Smooth muscle cell (in vitro differentiated cells): ENCODE results near the gene TBX18. TPM values are rescaled to one million over a fixed set of nuclear protein-coding genes. Genes with fewer than 3 reads are reported as not detected.

Experiments used
- DNase-seq: peaks from one replicate; lab custom pipeline; 2025; ENCODE audit not compliant: unreplicated experiment; lab: John Stamatoyannopoulos, UW
- H2AFZ ChIP-seq: fragments of 200-600 bp; sonication (generic); 2 replicates; pipeline ENCODE4 v1.6.0; 2016; ENCODE audit warnings: antibody characterized with exemption, low read depth, mild to moderate bottlenecking
- H3F3A ChIP-seq: fragments of 200-600 bp; sonication (generic); 2 replicates; pipeline ENCODE4 v1.6.0; 2017; ENCODE audit warnings: antibody characterized with exemption, low read depth
- H3K27ac ChIP-seq: fragments of 200-600 bp; sonication (generic); 2 replicates; pipeline ENCODE4 v1.5.1; 2016; ENCODE audit warnings: low read depth, mild to moderate bottlenecking
- H3K27me3 ChIP-seq: fragments of 200-600 bp; sonication (generic); 2 replicates; pipeline ENCODE4 v1.6.1; 2016; ENCODE audit warnings: low read depth, mild to moderate bottlenecking
- H3K36me3 ChIP-seq: fragments of 200-600 bp; sonication (generic); 2 replicates; pipeline ENCODE4 v1.5.1; 2016; ENCODE audit warnings: low read depth
- H3K4me1 ChIP-seq: fragments of 200-600 bp; sonication (generic); 2 replicates; pipeline ENCODE4 v1.5.1; 2016; ENCODE audit warnings: low read depth
- H3K4me2 ChIP-seq: fragments of 200-600 bp; sonication (generic); 2 replicates; pipeline ENCODE4 v1.6.0; 2016; ENCODE audit warnings: mild to moderate bottlenecking
- H3K4me3 ChIP-seq: fragments of 200-600 bp; sonication (generic); 2 replicates; pipeline ENCODE4 v1.5.1; 2016; ENCODE audit warnings: mild to moderate bottlenecking
- H3K79me2 ChIP-seq: fragments of 200-600 bp; sonication (generic); 2 replicates; pipeline ENCODE4 v1.6.0; 2016; ENCODE audit warnings: low read depth, mild to moderate bottlenecking
- H3K9ac ChIP-seq: fragments of 200-600 bp; sonication (generic); 2 replicates; pipeline ENCODE4 v1.6.0; 2016; ENCODE audit warnings: low read depth
- H3K9me3 ChIP-seq: fragments of 200-600 bp; sonication (generic); replicated peaks from 2 replicates; pipeline ENCODE4 v1.5.1; 2016; ENCODE audit warnings: low read depth
- H4K20me1 ChIP-seq: fragments of 200-600 bp; sonication (generic); 2 replicates; pipeline ENCODE4 v1.6.0; 2016; ENCODE audit warnings: low read depth
- WGBS: methylation state at CpG from one replicate; pipeline ENCODE4 v1.1.7; 2016; ENCODE audit warnings: low lambda C conversion rate; 5-methylcytosine and 5-hydroxymethylcytosine counted together
- polyA plus RNA-seq: library from polyadenylated mRNA; unstranded; fragments of >200 nt; fragmentation: Nextera tagmentation; extraction: Ambion mirVana; gene quantifications from 2 replicates; pipeline ENCODE4 v1.2.1, GENCODE V29; 2016
- small RNA-seq: library from RNA; depleted of rRNA; stranded (forward); fragments of <200 nt; gene quantifications from one replicate; pipeline ENCODE3, GENCODE V24; 2014
- total RNA-seq: library from RNA; depleted of rRNA; stranded (reverse); fragments of >200 nt; gene quantifications from 2 replicates; pipeline ENCODE4 v1.2.3, GENCODE V29; 2014
- TF ChIP-seq, protein P1 (sequence below): fragments of 200-600 bp; sonication (generic); IDR thresholded peaks from 2 replicates; pipeline ENCODE4 v1.5.1; 2017; ENCODE audit warnings: borderline replicate concordance, mild to moderate bottlenecking, antibody characterized with exemption; ENCODE audit not compliant: insufficient read depth, poor library complexity, severe bottlenecking

The TBX18 gene
- total and polyA plus RNA-seq, 2 experiments from 2014 or later, result 0.59 to 2.3 TPM

GRCh38 chr6:84639396-84639795 is 125.0 kb downstream of the TBX18 start:
- no peaks in the 10 kb centered on the region for H3K9me3 ChIP-seq
- H4K20me1 ChIP-seq, result no peaks in the 10 kb centered on the region
- TF ChIP-seq, protein P1, sequence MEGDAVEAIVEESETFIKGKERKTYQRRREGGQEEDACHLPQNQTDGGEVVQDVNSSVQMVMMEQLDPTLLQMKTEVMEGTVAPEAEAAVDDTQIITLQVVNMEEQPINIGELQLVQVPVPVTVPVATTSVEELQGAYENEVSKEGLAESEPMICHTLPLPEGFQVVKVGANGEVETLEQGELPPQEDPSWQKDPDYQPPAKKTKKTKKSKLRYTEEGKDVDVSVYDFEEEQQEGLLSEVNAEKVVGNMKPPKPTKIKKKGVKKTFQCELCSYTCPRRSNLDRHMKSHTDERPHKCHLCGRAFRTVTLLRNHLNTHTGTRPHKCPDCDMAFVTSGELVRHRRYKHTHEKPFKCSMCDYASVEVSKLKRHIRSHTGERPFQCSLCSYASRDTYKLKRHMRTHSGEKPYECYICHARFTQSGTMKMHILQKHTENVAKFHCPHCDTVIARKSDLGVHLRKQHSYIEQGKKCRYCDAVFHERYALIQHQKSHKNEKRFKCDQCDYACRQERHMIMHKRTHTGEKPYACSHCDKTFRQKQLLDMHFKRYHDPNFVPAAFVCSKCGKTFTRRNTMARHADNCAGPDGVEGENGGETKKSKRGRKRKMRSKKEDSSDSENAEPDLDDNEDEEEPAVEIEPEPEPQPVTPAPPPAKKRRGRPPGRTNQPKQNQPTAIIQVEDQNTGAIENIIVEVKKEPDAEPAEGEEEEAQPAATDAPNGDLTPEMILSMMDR, result no peak
- H3K4me1 ChIP-seq, result peaks cover 4% of the 10 kb centered on the region
- H3K27ac ChIP-seq, result no peak overlapping the region
- no peak overlapping the region for H3K4me2 ChIP-seq
- H3F3A ChIP-seq, result peaks cover 3% of the 10 kb centered on the region
- no peak overlapping the region for H3K4me3 ChIP-seq
- WGBS, result 25% methylated on average over 3 of the region's 3 CpGs
- H3K36me3 ChIP-seq, result no peaks in the 10 kb centered on the region
- H3K27me3 ChIP-seq, result no peaks in the 10 kb centered on the region
- no peak overlapping the region for H3K9ac ChIP-seq
- no peak for DNase-seq
- H2AFZ ChIP-seq, result no peak overlapping the region
- H3K79me2 ChIP-seq, result no peaks in the 10 kb centered on the region

GRCh38 chr6:84638286-84638685 is 126.1 kb downstream of the TBX18 start:
- Histone ChIP-seq H3K4me1 (peaks cover 4% of the 10 kb centered on the region), H3K9ac (no peak overlapping the region), H3K79me2 (no peaks in the 10 kb centered on the region), H3K9me3 (no peaks in the 10 kb centered on the region), H4K20me1 (no peaks in the 10 kb centered on the region), H3K36me3 (no peaks in the 10 kb centered on the region), H3F3A (peaks cover 3% of the 10 kb centered on the region), H3K27ac (no peak overlapping the region), H3K27me3 (no peaks in the 10 kb centered on the region), H2AFZ (no peak overlapping the region), H3K4me2 (no peak overlapping the region), H3K4me3 (no peak overlapping the region)
- DNase-seq, result no peak
- TF ChIP-seq, protein P1, result no peak
- 77% methylated on average over 3 of the region's 3 CpGs for WGBS

Small RNA genes lying within 50 kb of the gene (small RNA-seq; reads per million reads assigned to genes)
- gene AL590143.1, result not detected
